Suprapubic skin (tissue), 3 donors: ENCODE results near the gene DMAC2L.

Experiments used
- POLR2AphosphoS5 ChIP-seq, 3 donors: sonication (generic); formaldehyde crosslinking; IDR thresholded peaks; one replicate each; pipeline ENCODE4 v1.6.1; 2017; ENCODE audit warnings: antibody characterized with exemption in 3 of 3
- TF ChIP-seq, protein P1 (sequence below), 2 donors: fragments of 200-600 bp in 1 of 2; fragments of 450-650 bp in 1 of 2; sonication (generic) in 1 of 2; IDR thresholded peaks; one replicate each; pipeline ENCODE4 v1.5.1; 2016 to 2019; ENCODE audit warnings: antibody characterized with exemption in 2 of 2, mild to moderate bottlenecking in 1 of 2, moderate library complexity in 1 of 2

DNA sequence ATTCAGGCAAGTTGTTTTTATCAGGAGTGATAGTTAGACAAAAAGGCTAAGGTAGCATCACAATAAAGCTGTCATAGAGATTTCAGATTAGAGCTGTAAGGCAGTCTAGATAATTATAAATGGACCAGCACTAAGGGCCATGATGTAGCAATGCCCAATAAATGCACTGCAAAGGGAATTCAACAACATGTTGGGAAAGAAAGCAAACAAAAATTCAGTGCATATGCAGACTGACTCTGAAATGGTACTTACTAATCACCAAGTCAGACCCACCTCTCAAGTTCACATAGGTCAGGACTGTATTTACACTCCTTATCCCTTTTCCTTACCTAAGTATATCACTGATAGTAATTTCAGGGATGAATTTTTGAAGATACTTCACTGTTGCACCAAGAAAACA is 47.1 kb upstream of the DMAC2L start:
- no peak for TF ChIP-seq POLR2AphosphoS5 (IDR thresholded peaks at IDR 0.05)
- TF ChIP-seq, protein P1, sequence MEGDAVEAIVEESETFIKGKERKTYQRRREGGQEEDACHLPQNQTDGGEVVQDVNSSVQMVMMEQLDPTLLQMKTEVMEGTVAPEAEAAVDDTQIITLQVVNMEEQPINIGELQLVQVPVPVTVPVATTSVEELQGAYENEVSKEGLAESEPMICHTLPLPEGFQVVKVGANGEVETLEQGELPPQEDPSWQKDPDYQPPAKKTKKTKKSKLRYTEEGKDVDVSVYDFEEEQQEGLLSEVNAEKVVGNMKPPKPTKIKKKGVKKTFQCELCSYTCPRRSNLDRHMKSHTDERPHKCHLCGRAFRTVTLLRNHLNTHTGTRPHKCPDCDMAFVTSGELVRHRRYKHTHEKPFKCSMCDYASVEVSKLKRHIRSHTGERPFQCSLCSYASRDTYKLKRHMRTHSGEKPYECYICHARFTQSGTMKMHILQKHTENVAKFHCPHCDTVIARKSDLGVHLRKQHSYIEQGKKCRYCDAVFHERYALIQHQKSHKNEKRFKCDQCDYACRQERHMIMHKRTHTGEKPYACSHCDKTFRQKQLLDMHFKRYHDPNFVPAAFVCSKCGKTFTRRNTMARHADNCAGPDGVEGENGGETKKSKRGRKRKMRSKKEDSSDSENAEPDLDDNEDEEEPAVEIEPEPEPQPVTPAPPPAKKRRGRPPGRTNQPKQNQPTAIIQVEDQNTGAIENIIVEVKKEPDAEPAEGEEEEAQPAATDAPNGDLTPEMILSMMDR (IDR thresholded peaks at IDR 0.05), result no peak
